GM12873 (cell line): ENCODE measurements around the gene DHCR7.

Source experiments
- CTCF ChIP-seq: IDR thresholded peaks from 2 replicates; pipeline ENCODE4 v1.5.1; 2012; ENCODE audit warnings: low read depth, mild to moderate bottlenecking, moderate library complexity, low read length, control low read depth; ENCODE audit not compliant: insufficient read depth; ENCODE audit errors: missing control alignments

Gene DHCR7

GRCh38 chr11:71434576-71435130 is 13.5 kb downstream of the DHCR7 start:
- no peak for TF ChIP-seq CTCF

GRCh38 chr11:71433648-71434450 is 14.3 kb downstream of the DHCR7 start:
- no peak for TF ChIP-seq CTCF

GRCh38 chr11:71432761-71433647 is 15.2 kb downstream of the DHCR7 start:
- no peak for TF ChIP-seq CTCF

GRCh38 chr11:71431271-71431670 is 16.9 kb downstream of the DHCR7 start:
- no peak for TF ChIP-seq CTCF

- TF ChIP-seq CTCF: no peak
Measured at GRCh38 chr11:71430166-71430565, 18.0 kb downstream of the DHCR7 start.

- no peak for TF ChIP-seq CTCF
Measured at GRCh38 chr11:71429701-71430100, 18.5 kb downstream of the DHCR7 start.
